ENCODE results near the gene DLK1.

DNA sequence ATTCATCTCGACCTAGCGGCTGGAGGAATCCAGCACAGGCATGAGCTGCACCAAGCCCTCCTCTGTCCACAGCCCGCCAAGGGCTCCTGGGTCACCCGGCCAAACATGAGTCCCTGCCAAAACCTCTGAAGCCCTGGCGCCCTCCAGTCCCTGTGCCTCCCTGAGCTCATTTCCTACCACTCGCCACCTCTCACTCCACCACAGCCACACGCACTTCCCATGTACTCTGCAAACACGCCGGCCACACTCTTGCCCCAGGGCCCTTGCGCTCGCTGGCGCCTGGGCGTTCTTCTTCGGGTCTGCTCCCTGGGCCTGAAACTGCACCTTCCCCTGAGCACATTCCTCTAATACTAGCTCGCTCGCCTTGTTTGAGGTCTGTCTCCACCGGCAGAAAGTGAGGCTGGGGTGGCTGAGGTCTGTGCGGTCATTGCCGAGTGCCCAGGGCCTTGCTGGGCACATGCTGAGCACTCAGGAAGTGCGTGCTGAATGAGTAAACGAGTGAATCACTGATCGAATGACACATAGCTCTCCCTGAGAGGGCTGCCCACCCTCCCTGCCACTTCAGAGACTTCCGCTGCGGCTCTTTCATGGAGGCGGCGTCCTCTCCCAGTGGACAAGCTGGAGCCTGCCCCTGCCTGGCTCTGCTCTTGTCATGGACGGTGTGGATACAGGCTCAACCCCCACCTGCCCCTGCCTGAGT lies 33.7 kb upstream of the DLK1 start:
- TF ChIP-seq RCOR1 (IDR thresholded peaks at IDR 0.05; ENCODE audit: insufficient replicate concordance, low read length): peak; percentile 74
- TF ChIP-seq, protein P1, sequence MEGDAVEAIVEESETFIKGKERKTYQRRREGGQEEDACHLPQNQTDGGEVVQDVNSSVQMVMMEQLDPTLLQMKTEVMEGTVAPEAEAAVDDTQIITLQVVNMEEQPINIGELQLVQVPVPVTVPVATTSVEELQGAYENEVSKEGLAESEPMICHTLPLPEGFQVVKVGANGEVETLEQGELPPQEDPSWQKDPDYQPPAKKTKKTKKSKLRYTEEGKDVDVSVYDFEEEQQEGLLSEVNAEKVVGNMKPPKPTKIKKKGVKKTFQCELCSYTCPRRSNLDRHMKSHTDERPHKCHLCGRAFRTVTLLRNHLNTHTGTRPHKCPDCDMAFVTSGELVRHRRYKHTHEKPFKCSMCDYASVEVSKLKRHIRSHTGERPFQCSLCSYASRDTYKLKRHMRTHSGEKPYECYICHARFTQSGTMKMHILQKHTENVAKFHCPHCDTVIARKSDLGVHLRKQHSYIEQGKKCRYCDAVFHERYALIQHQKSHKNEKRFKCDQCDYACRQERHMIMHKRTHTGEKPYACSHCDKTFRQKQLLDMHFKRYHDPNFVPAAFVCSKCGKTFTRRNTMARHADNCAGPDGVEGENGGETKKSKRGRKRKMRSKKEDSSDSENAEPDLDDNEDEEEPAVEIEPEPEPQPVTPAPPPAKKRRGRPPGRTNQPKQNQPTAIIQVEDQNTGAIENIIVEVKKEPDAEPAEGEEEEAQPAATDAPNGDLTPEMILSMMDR (conservative IDR thresholded peaks at IDR 0.05; ENCODE audit: low read depth, low read length): no peak
